Measurements from ENCODE around the gene TRMT1. TPM values are rescaled to one million over a fixed set of nuclear protein-coding genes. Genes with fewer than 3 reads are reported as not detected.

Gene TRMT1
- total RNA-seq, 2 donors from 2014 or later: 66.4 to 83.2 TPM

GRCh38 chr19:13137290-13137794, 20.8 kb upstream of the TRMT1 start:
- H3K9me3 Mint-ChIP-seq: no peaks in the 10 kb centered on the region
- peaks cover 18% of the 10 kb centered on the region for H3K4me1 Mint-ChIP-seq
- no peak overlapping the region for H3K27ac Mint-ChIP-seq
- ATAC-seq (replicated peaks): no peak
- H3K27me3 Mint-ChIP-seq: no peaks in the 10 kb centered on the region
- no peak overlapping the region for H3K4me3 Mint-ChIP-seq
- peaks cover 73% of the 10 kb centered on the region for H3K36me3 Mint-ChIP-seq (ENCODE audit: low read depth)

GRCh38 chr19:13135068-13136062, 18.8 kb upstream of the TRMT1 start:
- H3K9me3 Mint-ChIP-seq: no peaks in the 10 kb centered on the region
- no peak overlapping the region for H3K27ac Mint-ChIP-seq
- H3K27me3 Mint-ChIP-seq: no peaks in the 10 kb centered on the region
- no peak overlapping the region for H3K4me3 Mint-ChIP-seq
- H3K4me1 Mint-ChIP-seq: peaks cover 23% of the 10 kb centered on the region
- no peak for ATAC-seq (replicated peaks)
- peaks cover 76% of the 10 kb centered on the region for H3K36me3 Mint-ChIP-seq (ENCODE audit: low read depth)

DNA sequence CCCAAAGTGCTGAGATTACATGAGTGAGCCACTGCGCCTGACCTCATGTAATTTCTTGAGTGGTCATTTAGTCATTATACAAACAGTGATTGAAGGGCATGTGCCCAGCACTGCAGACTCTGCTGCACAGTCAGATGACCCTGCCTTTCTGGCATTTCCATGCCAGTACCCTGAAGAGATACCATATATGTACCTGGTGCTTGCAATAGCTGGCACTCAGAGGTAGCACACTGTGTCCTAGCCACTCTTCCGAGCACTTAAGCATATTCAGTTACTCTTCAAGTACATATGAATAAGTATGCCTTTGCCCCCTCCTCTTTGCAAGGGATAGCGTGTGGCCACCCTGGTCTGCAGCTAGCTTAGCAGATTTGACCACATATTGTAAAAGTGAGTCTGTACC, 18.1 kb upstream of the TRMT1 start:
- Mint-ChIP-seq H3K27me3 (no peaks in the 10 kb centered on the region), H3K9me3 (no peaks in the 10 kb centered on the region), H3K4me3 (peak overlapping the region; percentile 4), H3K4me1 (peaks cover 23% of the 10 kb centered on the region), H3K27ac (no peak overlapping the region), H3K36me3 (ENCODE audit: low read depth) (peaks cover 73% of the 10 kb centered on the region)
- ATAC-seq (replicated peaks): no peak

DNA sequence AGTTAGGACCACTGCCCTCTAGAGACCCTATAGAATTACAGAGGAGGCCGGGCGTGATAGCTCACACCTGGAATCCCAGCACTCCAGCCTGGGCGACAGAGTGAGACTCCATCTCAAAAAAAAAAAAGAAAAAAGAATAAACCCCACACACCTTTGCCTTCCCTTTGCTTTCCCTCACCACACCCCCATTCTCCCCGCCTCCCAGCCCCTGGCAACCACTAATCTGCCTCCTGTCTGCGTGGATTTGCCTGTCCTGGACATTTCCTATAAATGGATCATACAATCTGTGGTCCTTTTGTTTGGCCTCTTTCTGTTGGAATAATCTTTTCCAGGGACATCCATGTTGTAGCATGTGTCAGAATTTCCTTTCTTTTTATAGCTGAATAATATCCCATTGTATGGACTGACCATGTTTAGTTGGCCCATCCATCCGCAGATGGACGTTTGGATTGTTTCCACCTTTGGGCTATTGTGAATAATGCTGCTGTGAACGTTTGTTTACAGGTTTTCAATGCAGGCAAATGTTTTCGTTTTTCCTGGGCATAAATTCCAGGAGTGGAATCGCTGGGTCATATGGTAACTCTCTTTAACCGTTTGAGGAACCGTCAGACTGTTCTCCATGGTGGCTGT, 16.8 kb upstream of the TRMT1 start:
- no peak for ATAC-seq (replicated peaks)
- Mint-ChIP-seq H3K27ac (peak overlapping the region; percentile 87), H3K27me3 (no peaks in the 10 kb centered on the region), H3K36me3 (ENCODE audit: low read depth) (peaks cover 62% of the 10 kb centered on the region), H3K4me1 (peaks cover 28% of the 10 kb centered on the region), H3K9me3 (no peaks in the 10 kb centered on the region), H3K4me3 (peak overlapping the region; percentile 78)

- Mint-ChIP-seq H3K27ac (peak overlapping the region; percentile 87), H3K36me3 (ENCODE audit: low read depth) (peaks cover 54% of the 10 kb centered on the region), H3K4me3 (peak overlapping the region; percentile 78), H3K9me3 (no peaks in the 10 kb centered on the region), H3K27me3 (no peaks in the 10 kb centered on the region), H3K4me1 (peaks cover 32% of the 10 kb centered on the region)
- peak; percentile 98 for ATAC-seq (replicated peaks)
These were observed 16.1 kb upstream of the TRMT1 start for GRCh38 chr19:13132471-13133180.

DNA sequence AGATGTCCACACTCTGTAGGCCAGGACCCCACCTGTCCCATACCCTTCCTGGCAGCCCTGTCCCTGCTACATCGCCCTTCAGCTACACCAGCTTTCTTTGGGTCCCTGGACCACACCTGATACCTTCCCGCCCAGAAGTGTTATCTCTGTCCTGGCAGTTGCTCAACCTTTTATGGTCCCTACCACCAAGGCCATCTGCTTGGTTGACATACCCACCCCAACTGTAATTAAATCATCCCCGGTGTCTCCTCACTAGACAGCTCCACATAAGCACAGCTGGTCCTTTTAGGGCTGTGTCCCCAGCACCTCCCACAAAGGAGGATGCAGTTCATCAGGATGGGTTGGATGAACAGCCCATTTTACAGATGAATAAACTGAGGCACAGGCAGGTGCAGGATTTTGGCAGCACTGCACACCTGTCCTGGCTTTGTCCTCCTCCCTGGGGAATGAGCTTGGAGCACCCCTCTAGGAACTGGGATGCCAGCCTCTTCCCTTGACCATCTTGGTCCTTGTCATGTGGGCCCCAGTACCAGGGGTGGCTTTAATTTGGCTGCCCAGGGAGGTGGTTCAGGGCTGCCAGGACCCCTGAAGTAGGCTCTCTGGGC, 14.4 kb upstream of the TRMT1 start:
- peak overlapping the region; percentile 87 for H3K27ac Mint-ChIP-seq
- H3K36me3 Mint-ChIP-seq (ENCODE audit: low read depth): peaks cover 52% of the 10 kb centered on the region
- H3K4me3 Mint-ChIP-seq: peak overlapping the region; percentile 33
- H3K27me3 Mint-ChIP-seq: no peaks in the 10 kb centered on the region
- peaks cover 33% of the 10 kb centered on the region for H3K4me1 Mint-ChIP-seq
- ATAC-seq (replicated peaks): no peak
- no peaks in the 10 kb centered on the region for H3K9me3 Mint-ChIP-seq

GRCh38 chr19:13129384-13129783, 12.8 kb upstream of the TRMT1 start:
- Mint-ChIP-seq H3K36me3 (ENCODE audit: low read depth) (peaks cover 55% of the 10 kb centered on the region), H3K27me3 (no peaks in the 10 kb centered on the region), H3K9me3 (no peaks in the 10 kb centered on the region), H3K27ac (no peak overlapping the region), H3K4me3 (no peak overlapping the region), H3K4me1 (peaks cover 33% of the 10 kb centered on the region)
- ATAC-seq (replicated peaks): no peak

DNA sequence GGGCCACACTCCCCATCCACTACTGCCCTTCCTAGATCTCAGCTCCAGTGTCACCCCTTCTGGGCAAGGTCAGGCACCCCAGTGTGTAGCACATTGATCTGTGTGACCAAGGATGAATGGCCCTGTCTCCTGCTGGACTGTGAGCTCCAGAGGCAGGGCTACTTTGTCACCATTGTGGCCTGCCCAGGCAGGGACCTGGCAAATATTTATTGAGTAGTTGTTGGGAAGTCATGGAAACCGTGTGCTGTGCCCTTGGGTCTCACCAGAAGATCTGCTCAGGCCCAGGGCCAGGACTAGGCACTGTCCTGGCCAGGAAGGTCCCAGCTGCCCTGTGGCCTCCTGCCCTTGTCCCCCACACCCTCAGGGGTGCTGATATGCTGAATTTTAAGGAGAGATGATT, 12.0 kb upstream of the TRMT1 start:
- peaks cover 52% of the 10 kb centered on the region for H3K36me3 Mint-ChIP-seq (ENCODE audit: low read depth)
- H3K27me3 Mint-ChIP-seq: no peaks in the 10 kb centered on the region
- no peak for ATAC-seq (replicated peaks)
- no peak overlapping the region for H3K4me3 Mint-ChIP-seq
- peaks cover 32% of the 10 kb centered on the region for H3K4me1 Mint-ChIP-seq
- peak overlapping the region; percentile 65 for H3K27ac Mint-ChIP-seq
- no peaks in the 10 kb centered on the region for H3K9me3 Mint-ChIP-seq

GRCh38 chr19:13127811-13128575, 11.5 kb upstream of the TRMT1 start:
- ATAC-seq (replicated peaks): no peak
- H3K4me3 Mint-ChIP-seq: no peak overlapping the region
- peaks cover 51% of the 10 kb centered on the region for H3K36me3 Mint-ChIP-seq (ENCODE audit: low read depth)
- H3K27me3 Mint-ChIP-seq: no peaks in the 10 kb centered on the region
- H3K9me3 Mint-ChIP-seq: no peaks in the 10 kb centered on the region
- H3K4me1 Mint-ChIP-seq: peaks cover 29% of the 10 kb centered on the region
- no peak overlapping the region for H3K27ac Mint-ChIP-seq

GRCh38 chr19:13127051-13127450, 10.5 kb upstream of the TRMT1 start:
- no peak for ATAC-seq (replicated peaks)
- no peak overlapping the region for H3K4me3 Mint-ChIP-seq
- peaks cover 31% of the 10 kb centered on the region for H3K4me1 Mint-ChIP-seq
- no peaks in the 10 kb centered on the region for H3K9me3 Mint-ChIP-seq
- H3K27ac Mint-ChIP-seq: no peak overlapping the region
- H3K27me3 Mint-ChIP-seq: no peaks in the 10 kb centered on the region
- peaks cover 54% of the 10 kb centered on the region for H3K36me3 Mint-ChIP-seq (ENCODE audit: low read depth)

DNA sequence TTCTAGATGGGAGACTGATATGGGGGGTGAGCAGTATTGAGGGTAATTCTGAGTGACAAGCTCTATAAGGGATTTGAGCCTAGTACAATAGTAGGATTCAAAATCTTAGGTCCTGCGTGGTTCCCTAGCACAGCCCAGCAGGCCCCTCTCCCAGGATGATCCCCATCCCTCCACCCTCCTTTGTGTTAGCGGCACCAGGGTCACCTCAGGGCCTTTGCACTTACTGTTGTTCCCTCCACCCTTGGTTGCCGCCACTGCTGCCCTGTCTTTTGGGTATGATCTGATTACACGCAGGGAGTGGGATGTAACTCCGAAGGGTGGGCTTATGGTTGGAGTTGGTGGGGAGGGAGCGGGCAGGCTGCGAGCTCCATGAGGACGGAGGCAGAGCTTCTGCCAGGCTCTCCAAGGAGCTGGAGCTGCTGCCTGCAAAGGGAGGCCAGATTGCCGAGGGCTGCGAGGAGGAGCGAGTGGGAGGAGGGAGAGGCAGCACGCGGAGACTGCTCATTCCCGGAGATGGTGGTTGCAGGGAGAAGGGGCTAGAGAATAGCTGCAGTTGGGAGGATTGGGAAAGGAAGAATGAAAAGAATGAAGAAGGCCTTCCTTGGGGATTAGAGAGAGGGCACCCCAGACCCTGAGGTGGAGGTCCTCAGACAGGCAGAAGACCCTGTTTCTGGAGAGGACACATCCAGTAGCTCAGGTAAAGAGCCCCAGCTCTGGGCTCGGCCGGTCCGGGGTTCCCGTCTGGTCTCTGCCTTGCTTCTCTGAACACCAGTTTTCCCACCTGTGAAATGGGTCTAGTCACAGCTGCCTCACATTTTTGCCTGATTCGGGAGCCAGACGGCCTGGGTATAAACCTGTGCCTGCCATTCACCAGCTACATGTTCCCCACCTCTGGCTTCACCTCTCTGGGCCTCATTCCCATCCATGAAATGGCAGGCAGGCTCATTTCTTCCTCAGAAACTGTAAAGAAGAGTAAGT, 6.7 kb upstream of the TRMT1 start:
- H3K27ac Mint-ChIP-seq: peak overlapping the region; percentile 92
- peaks cover 70% of the 10 kb centered on the region for H3K36me3 Mint-ChIP-seq (ENCODE audit: low read depth)
- H3K4me3 Mint-ChIP-seq: peak overlapping the region; percentile 80
- H3K27me3 Mint-ChIP-seq: no peaks in the 10 kb centered on the region
- no peak for ATAC-seq (replicated peaks)
- H3K4me1 Mint-ChIP-seq: peaks cover 37% of the 10 kb centered on the region
- H3K9me3 Mint-ChIP-seq: no peaks in the 10 kb centered on the region

DNA sequence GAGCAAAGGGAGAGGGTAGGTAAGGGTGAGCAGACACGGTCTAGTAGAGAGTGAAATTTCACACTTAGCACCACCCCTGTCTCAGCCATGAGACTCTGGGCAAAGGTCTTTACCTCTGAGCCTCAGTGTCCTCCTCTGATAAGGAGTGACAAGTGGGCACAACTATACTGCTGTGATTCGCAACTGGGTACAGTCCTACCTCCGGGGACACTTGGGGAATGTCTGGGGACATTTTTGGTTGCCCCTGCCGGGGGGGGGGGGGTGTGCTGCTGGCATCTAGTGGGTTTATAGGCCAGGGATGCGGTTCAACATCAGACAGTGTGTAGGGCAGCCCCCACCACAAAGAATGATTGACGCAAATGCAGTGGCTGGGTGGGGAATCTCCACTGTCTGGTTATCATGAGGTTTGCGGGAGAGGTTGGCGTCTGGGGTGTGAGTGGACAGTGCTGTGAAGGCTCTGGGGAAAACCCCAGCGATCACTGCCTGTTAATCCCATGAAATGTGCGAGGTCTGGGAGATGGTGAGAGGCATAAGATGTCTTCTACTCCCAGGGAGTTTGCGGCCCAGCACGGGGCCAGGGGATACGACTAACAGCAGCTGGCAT, 5.8 kb upstream of the TRMT1 start:
- no peaks in the 10 kb centered on the region for H3K9me3 Mint-ChIP-seq
- peaks cover 33% of the 10 kb centered on the region for H3K4me1 Mint-ChIP-seq
- no peaks in the 10 kb centered on the region for H3K27me3 Mint-ChIP-seq
- H3K36me3 Mint-ChIP-seq (ENCODE audit: low read depth): peaks cover 75% of the 10 kb centered on the region
- H3K4me3 Mint-ChIP-seq: peak overlapping the region; percentile 80
- peak; percentile 16 for ATAC-seq (replicated peaks)
- H3K27ac Mint-ChIP-seq: peak overlapping the region; percentile 92

Measured in activated T-helper 17 cell treated with anti-CD3 and anti-CD28 coated beads, Interleukin-2, amount 50 U/mL, for 72 hours (primary cell).